ENCODE measurements around the gene PICALM.
"Not testable (repeated sequence)": the region's sequence is repeated elsewhere in the genome, so short reads cannot be mapped to it uniquely, and the experiment has no call there.

The PICALM gene

GRCh38 chr11:85937835-85938234 lies 131.0 kb downstream of the PICALM start:
- no peak for DNase-seq (ENCODE audit: low spot score)

- DNase-seq (ENCODE audit: low spot score), result no peak
These were observed 133.1 kb downstream of the PICALM start for GRCh38 chr11:85935751-85936150.

GRCh38 chr11:85934596-85935169 lies 134.2 kb downstream of the PICALM start:
- DNase-seq (ENCODE audit: low spot score), result no peak

DNA sequence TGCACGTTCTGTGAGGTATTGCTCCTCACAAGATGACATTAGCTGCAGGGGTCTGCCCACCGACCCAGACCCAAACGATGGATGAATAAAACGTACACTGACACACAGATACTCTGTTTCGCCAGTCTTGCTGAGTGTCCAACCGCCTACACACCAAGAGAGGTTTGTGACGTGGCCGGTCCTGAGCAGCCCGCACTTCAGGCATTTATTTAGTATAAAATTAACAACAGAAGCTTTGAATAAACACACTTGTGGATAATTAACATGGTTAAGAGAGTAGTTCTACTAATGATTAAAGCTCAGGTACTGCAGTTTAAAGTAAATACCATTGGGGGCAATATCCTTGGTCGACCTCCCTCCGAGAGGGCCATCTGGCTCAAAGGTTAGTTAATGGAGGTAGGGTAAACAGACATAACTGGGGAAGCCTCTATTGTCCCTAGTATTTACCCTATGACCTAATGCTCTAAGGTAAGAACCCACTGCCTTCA lies 138.0 kb downstream of the PICALM start:
- no peak for DNase-seq (ENCODE audit: low spot score)

DNA sequence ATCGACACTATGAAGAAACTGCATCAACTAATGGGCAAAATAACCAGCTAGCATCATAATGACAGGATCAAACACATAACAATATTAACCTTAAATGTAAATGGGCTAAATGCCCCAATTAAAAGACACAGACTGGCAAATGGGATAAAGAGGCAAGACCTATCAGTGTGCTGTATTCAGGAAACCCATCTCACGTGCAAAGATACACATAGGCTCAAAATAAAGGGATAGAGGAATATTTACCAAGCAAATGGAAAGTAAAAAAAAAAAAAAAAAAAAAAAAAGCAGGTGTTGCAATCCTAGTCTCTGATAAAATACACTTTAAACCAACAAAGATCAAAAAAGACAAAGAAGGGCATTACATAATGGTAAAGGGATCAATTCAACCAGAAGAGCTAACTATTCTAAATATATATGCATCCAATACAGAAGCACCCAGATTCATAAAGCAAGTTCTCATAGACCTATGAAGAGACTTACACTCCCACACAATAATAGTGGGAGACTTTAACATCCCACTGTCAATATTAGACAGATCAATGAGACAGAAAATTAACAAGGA lies 142.2 kb downstream of the PICALM start:
- DNase-seq (ENCODE audit: low spot score), result not testable (repeated sequence)

GRCh38 chr11:85923455-85923854 lies 145.4 kb downstream of the PICALM start:
- no peak for DNase-seq (ENCODE audit: low spot score)

- DNase-seq (ENCODE audit: low spot score), result no peak
These were observed 146.5 kb downstream of the PICALM start for GRCh38 chr11:85922367-85922766.

GRCh38 chr11:85918910-85919794 lies 149.7 kb downstream of the PICALM start:
- no peak for DNase-seq (ENCODE audit: low spot score)

DNA sequence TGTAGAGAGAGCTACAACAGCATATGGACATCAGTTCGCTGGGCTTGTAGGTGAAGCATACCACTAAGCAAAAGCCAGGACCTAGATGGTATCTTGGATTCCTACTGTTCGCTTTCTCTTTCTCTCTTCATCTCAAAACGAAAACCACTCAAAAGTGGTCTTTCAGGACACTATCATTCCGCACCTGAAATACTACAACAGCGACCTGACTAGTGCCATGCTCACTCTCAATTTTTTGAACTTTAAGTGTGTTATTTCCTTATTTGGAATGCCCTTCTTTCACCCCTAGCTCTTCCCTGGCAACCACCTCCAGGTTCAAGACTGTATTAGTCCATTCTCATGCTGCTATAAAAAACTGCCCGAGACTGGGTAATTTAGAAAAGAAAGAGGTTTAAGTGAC lies 154.5 kb downstream of the PICALM start:
- DNase-seq (ENCODE audit: low spot score), result no peak

DNA sequence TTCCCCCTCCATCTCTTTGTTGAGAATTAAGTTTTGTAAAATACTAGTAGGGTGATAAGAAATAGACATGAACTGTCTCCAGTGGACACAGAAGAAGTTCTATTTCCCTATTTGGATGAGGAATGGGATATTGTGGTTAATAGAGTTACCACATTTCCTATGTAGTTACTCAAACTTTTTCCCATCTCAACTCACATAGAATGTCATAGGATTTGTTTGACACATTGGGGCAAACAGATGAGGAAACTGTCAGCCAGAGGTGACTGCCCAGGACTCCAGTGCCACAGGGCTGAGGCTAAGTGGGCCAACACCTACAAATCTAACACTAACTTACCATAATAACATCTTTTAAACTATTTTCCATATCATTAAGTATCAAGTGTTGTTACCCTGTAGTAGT lies 155.4 kb downstream of the PICALM start:
- no peak for DNase-seq (ENCODE audit: low spot score)

GRCh38 chr11:85912414-85912813 lies 156.5 kb downstream of the PICALM start:
- no peak for DNase-seq (ENCODE audit: low spot score)

All from ecto neural progenitor cell (in vitro differentiated cells).